GM21529 (cell line): ENCODE results near the gene FKBP5.
"Not testable (repeated sequence)": the region's sequence is repeated elsewhere in the genome, so short reads cannot be mapped to it uniquely, and the experiment has no call there.

Source experiments
- ATAC-seq: cut with Tn5 transposase; IDR thresholded peaks from one replicate; pipeline ENCODE4 v1.9.1; 2021; ENCODE audit not compliant: unreplicated experiment

The FKBP5 gene

GRCh38 chr6:35688605-35689322 is at the start of gene FKBP5:
Gene FKBP5 (minus strand): TSS chr6:35688915. CDS start chr6:35642824, 46,091 bp downstream.
- ATAC-seq, result peak; percentile 85

DNA sequence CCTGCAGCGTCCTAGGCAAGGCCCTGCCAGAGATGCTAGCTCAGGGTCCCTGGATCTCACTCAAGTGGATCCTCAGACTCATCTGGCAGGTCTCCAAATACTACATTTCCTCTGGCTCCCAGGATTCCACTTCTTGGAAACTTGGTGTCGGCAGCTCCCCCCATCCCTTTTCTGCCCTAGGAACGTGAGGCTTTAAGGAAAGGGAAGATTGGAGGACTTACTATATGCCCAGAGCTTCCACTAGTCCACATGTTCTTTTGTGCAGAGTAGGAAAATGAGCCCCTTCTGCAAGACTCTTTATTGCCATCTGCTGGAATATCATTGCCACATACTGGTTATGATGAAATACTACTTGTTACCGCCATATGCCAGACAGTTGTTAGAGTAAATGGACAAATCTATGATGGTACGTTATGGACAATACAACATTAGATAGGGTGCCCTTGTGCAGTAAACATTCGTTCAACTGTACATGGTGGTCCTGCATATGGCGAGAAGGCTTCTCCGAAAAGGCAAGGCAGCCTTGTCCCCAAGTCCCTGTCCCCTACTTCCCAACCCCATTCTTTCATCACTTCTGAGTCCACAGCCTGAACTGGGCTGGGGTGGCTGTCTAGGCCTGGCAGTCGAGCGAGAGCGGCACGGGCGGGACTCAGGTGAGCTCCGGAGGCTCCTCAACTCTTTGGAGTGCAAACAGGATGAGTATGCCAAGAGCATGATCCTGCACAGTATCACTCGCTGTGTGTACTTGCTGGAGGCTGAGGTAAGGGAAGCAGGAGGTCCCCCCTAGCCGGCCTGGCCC is 48.9 kb upstream of the FKBP5 start:
- ATAC-seq, result no peak

DNA sequence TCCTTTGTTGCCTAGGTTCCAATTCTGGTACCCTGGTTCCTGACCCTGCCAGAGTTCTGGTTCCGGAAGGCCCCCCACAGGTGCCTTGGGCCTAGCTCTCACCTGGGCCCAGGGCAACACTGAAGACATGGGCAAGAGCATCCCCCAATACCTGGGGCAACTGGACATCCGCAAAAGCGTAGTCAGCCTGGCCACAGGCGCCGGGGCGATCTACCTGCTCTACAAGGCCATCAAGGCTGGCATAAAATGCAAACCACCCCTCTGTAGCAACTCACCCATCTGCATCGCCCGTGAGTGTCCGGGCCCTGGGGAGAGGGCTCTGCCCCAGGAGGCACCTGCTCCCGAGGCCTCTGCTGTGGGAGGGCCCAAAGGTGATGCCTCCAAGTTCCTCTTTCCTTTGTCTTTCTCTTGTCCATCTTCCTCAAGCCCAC is 48.3 kb upstream of the FKBP5 start, which contains the start of gene ARMC12:
ARMC12 (plus strand) TSS at position 51 of the 431 bp plus-strand sequence; CDS start at position 128, 77 bp downstream.
- no peak for ATAC-seq

DNA sequence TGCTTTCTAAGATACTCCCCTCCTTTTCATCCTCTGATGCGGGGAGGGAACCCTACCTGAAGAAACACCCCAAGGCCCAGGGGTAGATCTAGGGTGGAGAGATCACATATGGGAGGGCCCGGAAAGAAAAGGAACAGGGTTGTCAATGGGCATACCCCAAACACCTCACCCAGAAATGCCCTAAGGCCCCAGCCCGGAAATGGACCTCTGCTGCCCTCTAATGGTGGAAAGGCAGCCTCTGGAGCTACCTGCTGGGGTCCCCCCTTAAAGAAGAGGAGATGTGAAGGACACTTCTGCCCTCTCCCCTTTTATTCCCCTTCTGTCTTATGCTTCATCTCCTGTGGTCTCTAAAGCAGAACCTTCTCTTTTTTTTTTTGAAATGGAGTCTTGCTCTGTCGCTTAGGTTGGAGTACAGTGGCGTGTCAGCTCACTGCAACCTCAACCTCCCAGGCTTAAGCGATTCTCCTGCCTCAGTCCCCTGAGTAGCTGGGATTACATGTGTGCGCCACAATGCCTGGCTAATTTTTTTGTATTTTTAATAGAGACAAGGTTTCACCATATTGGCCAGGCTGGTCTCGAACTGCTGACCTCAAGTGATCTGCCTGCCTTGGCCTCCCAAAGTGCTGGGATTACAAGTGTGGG is 47.7 kb upstream of the FKBP5 start:
- ATAC-seq, result no peak

DNA sequence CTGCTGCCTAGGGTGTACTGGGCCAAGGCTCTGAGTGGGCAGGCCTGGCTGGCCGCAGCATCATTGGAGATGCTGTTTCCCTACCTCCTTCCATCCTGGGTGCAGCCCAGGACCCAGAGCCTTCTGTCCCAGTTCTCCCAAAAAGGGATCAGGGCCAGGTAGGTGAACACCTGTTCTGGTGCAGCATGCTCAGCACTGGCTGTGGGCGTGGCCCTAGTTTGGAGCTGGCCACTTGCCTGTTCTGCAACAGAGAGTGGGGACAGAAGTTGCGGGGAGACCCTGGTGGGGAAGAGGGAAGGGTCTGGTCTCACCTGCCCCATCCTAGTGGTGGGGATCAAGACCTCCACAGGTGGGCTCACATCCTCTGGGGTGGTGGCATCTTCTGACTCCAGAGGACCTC is 46.7 kb upstream of the FKBP5 start:
- no peak for ATAC-seq

DNA sequence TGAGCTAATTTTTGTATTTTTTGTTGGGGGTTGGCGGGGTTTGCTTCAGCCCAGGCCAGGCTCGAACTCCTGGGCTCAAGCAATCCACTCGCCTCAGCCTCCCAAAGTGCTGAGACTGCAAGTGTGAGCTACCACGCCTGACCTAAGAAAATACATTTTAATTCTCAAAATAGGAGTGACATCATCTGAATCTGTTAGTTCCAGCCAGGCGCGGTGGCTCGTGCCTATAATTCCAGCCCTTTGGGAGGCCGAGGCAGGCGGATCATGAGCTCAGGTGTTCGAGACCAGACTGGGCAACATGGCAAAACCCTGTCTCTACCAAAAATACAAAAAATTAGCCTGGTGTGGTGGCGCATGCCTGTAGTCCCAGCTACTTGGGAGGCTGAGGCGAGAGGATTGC is 45.6 kb upstream of the FKBP5 start:
- ATAC-seq, result not testable (repeated sequence)

DNA sequence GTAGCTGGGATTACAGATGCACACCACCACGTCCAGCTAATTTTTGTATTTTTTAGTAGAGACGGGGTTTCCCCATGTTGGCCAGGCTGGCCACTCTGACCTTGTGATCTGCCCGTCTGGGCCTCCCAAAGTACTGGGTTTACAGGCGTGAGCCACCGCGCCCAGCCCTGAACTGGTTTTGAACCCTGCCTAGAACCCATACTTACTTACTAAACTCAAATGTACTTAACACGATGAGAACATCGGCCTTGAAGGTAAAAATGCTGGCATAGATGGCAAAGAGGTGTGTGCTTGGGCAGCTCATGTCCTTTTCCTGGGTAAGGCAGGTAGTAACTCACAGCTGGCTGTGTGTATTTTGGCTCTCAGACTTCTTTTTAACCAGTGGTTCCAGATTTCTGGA is 44.9 kb upstream of the FKBP5 start:
- no peak for ATAC-seq

DNA sequence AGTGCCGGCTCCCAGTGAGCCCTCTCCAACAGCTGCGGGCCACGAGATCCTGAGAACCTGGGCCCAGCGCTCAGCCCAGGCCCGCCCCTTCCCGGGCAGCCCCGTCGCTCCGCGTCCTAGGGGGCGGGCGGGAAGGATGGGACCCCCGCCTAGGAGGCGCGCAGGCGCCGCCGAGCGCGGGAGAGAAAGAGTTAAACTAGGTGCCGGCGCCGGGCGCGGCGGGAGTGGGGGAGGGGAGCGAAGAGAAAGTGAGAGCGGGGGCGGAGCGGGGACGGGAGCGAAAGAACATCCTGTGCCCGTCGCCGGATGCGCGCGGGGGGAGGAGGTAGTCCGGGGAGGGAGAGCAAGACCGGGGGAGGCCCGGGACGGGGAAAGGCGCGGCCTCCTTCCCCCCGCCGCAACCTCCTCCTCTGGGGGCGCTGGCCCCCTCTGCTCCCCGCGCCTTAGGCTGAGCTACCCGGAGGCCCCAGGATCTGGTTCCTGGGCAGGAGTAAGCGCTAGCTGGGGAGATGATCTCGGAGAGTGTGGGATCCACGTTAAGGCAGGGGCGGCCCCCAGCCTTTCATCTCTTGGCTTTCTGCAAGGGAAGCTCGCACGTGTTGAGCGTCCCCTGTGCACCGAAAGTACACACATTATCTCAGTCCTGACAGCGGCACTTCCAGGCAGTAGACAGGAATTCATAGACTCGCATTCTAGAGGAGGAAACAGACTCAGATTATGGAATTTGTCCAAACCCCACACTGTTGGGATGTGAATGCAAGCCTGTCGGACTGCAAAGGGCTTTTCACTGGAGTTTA is 43.2 kb upstream of the FKBP5 start:
- peak; percentile 51 for ATAC-seq

- peak; percentile 47 for ATAC-seq
Measured at GRCh38 chr6:35731414-35731735, 42.7 kb upstream of the FKBP5 start.

DNA sequence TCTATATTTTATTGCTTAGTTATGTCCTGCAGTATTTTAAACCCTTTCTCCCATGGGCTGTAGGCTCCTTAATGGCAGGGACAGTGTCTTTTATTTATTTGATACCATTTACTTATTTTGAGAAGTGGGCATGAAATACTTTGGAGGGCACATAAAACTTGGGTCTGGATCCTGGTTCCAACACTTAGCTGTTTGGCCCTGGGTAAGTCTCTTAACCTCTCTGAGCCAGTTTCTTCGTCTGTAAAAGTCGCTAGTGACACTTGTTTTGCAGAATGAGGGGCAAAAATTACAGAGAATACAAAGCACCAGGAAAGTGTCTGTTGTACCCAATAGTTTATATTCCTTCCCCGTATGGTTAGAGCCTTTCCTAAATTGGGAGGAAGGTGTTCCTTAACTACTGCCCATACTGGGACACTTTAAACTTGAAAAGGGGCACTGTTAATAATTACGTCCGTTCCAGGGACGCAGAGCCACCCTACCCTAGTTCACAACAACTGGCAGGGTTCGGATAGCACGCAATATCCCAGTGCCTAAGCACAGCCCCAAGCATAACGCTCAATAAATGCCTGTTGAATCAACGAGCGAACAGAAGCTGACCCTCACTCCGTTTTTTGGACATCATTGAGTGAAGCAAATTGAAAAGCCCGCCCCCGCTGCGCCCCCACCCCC is 42.2 kb upstream of the FKBP5 start:
- ATAC-seq, result no peak

GRCh38 chr6:35729722-35730121 is 41.0 kb upstream of the FKBP5 start:
- no peak for ATAC-seq

DNA sequence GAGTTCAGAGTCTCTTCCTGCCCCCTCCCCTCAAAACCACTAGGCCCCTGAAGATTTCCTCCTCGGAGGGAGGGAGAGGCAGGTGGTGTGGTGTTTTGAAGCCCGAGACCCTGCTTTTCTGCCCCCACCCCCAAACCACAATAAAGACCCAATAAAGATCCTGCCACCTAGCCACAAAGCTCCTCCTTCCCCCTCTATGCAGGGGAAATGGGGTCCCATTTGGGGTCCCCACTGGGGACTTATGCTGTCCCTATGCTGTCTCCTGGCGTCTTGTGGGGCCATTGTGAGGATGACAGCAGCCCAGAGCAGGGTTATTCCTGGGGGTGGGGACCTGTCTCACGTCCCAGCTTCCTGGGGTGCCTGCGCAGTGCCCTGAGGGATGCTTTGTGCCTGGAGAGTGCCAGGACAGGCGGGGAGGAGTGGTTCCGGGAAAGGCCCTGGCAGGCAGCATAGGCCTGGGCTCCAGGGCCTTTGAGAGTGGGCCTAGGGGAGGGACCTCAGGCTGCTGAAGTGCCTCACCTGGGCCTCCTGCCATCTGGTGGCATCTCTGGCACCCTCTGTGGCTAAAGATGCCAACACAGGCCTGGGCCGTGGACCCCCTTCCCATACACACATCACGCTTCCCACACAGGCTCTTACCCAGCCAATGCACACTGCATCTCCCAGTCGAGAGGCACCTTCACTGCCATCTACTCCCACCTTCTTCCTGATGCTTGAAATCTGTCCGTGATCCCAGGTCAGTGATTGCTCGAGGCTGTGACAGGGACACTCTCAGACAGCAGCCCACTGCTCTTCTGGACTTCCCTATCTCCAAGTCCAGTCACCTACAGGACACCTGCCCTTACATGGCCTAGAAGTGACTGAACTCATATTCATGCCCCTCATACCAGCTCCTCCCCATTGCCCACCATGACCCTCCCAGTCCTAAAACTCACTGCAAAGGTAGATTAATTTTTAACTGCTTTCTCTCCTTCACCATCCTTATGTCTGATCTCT is 40.3 kb upstream of the FKBP5 start:
- ATAC-seq, result no peak

DNA sequence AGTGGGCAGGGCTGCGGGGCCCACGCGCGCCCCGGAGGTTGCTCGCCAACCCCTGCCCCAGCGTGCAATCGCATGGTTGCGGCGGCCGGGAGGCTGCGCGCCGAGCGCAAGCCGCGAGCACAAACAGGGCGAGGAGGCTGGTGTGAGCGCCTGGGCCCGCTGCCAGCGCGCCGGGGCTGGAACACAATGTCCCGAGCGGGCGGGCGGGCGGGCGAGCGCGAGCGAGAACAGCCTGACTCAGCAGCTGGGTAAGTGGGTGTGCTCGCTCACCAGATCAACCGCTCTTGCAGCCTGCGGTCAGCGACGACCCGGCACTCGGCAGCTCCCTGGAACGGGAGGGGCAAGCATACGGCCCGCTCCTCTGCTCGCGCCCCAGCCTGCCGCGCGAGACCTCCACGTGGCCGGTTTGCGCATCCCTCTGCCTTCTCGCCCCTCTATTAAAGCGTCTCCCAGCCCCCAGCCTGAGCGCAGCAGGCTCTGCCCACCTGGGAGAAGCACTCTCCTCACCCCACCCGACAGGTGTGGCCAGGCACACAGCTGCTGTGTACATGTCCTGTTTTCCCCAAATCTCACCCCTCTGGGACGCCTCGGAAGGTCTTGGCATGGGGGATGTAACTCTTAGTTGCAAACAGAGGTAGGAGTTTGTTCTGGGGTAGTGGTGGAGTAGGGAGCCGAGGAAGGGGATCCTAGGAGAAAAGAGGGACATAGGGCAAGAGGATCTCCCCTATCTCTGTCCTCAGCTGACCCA is 39.4 kb upstream of the FKBP5 start:
- ATAC-seq, result peak; percentile 43

- peak; percentile 11 for ATAC-seq
Measured at GRCh38 chr6:35727231-35727934, 38.7 kb upstream of the FKBP5 start.

DNA sequence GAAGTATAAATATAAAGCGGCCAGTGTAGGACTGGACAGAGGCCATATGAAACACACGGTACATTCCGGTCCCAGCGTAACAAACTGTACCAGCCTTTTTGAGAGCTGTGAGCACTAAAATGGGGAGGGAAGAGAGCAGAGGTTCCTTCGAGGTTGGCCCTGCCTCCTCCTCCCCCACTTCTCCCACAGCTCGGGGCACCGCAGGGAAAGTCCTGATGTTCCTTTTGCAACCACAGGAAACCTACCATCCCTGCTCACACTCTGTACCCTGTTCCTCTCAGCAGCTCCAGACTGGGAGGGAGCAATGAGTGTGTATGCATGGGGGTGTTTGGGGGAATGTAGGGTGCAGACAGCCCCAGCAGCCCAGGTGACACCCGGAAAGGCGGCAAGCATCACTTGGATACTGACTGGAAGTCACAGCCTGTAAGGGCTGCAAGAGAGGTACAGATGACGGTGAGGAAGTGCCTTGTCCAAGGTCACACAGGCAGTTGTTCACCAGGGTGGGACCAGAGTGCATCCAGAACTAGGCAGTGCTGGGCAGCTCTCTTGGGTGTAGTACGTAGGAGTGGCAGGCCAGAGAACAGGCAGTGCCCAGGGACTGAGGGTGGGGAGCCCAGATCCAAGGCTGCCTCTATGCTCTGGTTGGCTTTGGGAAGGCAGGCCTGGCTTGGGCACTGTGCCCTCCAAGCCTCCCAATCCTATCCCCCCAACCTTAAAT is 37.2 kb upstream of the FKBP5 start:
- ATAC-seq, result no peak

GRCh38 chr6:35725081-35725708 is 36.5 kb upstream of the FKBP5 start:
- ATAC-seq, result no peak

DNA sequence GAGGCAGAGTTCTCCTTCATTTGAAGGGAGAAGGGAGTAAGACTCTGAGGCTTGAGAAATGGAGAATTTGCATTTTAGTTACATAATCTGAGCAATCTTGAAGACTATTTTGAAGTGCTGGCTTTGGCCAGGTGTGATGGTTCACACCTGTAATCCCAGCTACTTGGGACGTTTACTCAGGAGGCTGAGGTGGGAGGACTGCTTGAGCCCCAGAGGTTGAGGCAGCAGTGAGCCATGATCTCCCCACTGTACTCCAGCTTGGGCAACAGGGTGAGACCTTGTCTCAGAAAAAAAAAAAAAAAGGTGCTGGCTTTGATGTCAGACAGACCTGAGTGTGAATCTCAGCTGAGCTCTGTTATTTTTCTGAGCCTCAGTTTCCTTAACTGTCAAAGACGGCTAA is 35.8 kb upstream of the FKBP5 start:
- ATAC-seq, result no peak
